ENCODE data around the gene ATP6V1C2.

ATP6V1C2 gene

DNA sequence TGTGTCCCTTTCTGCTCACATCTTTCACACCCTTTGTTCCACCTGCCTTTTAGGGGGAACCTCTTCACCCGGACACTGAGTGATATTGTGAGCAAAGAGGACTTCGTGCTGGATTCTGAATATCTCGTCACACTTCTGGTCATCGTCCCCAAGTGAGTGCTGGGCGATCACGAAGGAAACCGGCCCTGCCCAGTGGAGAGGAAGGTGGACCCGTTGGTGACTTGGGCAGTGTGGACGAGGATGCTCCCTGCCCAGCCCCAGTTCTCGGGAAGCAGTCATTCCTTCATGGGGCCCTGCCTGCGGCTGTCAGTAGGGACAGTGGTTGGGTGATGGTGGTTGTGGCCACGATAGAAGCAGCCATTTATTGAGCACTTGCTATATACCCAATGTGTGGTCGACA, 50.4 kb downstream of the ATP6V1C2 start:
- no peak overlapping the region for H3K4me3 ChIP-seq (replicated peaks; ENCODE audit: low read depth, low read length)
- no peak for DNase-seq (ENCODE audit: extremely low read depth, low read depth)
- TF ChIP-seq, protein P1, sequence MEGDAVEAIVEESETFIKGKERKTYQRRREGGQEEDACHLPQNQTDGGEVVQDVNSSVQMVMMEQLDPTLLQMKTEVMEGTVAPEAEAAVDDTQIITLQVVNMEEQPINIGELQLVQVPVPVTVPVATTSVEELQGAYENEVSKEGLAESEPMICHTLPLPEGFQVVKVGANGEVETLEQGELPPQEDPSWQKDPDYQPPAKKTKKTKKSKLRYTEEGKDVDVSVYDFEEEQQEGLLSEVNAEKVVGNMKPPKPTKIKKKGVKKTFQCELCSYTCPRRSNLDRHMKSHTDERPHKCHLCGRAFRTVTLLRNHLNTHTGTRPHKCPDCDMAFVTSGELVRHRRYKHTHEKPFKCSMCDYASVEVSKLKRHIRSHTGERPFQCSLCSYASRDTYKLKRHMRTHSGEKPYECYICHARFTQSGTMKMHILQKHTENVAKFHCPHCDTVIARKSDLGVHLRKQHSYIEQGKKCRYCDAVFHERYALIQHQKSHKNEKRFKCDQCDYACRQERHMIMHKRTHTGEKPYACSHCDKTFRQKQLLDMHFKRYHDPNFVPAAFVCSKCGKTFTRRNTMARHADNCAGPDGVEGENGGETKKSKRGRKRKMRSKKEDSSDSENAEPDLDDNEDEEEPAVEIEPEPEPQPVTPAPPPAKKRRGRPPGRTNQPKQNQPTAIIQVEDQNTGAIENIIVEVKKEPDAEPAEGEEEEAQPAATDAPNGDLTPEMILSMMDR (IDR thresholded peaks at IDR 0.05; ENCODE audit: low read depth, low read length, missing control alignments): no peak

DNA sequence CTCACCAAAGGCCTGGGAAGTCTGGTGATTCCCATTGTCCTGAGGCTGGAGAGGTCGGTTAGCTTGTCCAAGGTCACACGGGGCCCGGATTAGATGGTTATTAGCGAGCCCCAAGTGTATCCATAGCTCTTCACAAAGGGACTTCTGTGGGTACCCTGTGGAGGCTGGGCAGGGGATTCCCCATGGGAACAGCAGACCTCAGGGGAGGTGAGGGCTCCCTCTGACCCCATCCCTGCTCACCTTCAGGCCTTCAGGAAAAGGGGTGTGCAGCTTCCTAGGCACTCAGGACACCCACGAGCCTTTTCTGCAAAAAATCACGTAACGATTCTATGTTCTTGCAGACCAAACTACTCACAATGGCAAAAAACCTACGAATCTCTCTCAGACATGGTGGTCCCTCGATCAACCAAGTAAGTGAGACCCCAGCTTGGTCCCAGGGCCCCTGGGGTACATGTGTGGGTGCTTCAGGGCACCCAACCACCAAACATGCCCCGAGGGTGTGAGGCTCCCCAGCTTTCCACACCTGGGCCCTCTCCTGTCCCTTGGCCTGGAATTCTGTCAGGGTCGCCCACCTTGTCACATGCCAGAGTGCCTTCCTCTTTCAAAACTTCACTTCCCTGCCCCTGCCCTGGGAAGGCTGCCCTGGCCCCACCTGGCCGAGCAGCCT, 50.9 kb downstream of the ATP6V1C2 start:
- no peak for DNase-seq (ENCODE audit: extremely low read depth, low read depth)
- TF ChIP-seq, protein P1 (IDR thresholded peaks at IDR 0.05; ENCODE audit: low read depth, low read length, missing control alignments): no peak
- no peak overlapping the region for H3K4me3 ChIP-seq (replicated peaks; ENCODE audit: low read depth, low read length)

- DNase-seq (ENCODE audit: extremely low read depth, low read depth): no peak
- TF ChIP-seq, protein P1 (IDR thresholded peaks at IDR 0.05; ENCODE audit: low read depth, low read length, missing control alignments): no peak
- H3K4me3 ChIP-seq (replicated peaks; ENCODE audit: low read depth, low read length): no peak overlapping the region
Measured at GRCh38 chr2:10772868-10773215, 51.4 kb downstream of the ATP6V1C2 start.

- TF ChIP-seq, protein P1 (IDR thresholded peaks at IDR 0.05; ENCODE audit: low read depth, low read length, missing control alignments): no peak
- no peak for DNase-seq (ENCODE audit: extremely low read depth, low read depth)
Measured at GRCh38 chr2:10773821-10774341, 52.5 kb downstream of the ATP6V1C2 start.

GRCh38 chr2:10774394-10774793, 53.0 kb downstream of the ATP6V1C2 start:
- no peak overlapping the region for H3K4me3 ChIP-seq (replicated peaks; ENCODE audit: low read depth, low read length)
- TF ChIP-seq, protein P1 (IDR thresholded peaks at IDR 0.05; ENCODE audit: low read depth, low read length, missing control alignments): no peak
- DNase-seq (ENCODE audit: extremely low read depth, low read depth): no peak

More at GRCh38 chr2:10773821-10774341, 52.5 kb downstream of the ATP6V1C2 start:
- no peak overlapping the region for H3K4me3 ChIP-seq (replicated peaks; ENCODE audit: low read depth, low read length)

- DNase-seq (ENCODE audit: extremely low read depth, low read depth): no peak
- no peak overlapping the region for H3K4me3 ChIP-seq (replicated peaks; ENCODE audit: low read depth, low read length)
- TF ChIP-seq, protein P1 (IDR thresholded peaks at IDR 0.05; ENCODE audit: low read depth, low read length, missing control alignments): no peak
Measured at GRCh38 chr2:10775021-10775780, 53.8 kb downstream of the ATP6V1C2 start.

Data from HFF-Myc (cell line).